OCI-LY1 (cell line): Measurements from ENCODE around the gene SIGLEC1.

Source experiments
- H2AFZ ChIP-seq: fragments of 200-600 bp; sonication (generic), shearing (Covaris generic); 2 replicates; pipeline ENCODE4 v1.6.0; 2014; ENCODE audit warnings: antibody characterized with exemption, mild to moderate bottlenecking, low read length
- H3F3A ChIP-seq: fragments of 200-600 bp; sonication (generic), shearing (Covaris generic); 2 replicates; pipeline ENCODE4 v1.6.0; 2014; ENCODE audit warnings: mild to moderate bottlenecking, antibody characterized with exemption, low read length, moderate library complexity; ENCODE audit not compliant: insufficient read depth
- H3K27ac ChIP-seq: fragments of 200-600 bp; sonication (generic); 2 replicates; pipeline ENCODE4 v1.5.1; 2014; ENCODE audit warnings: low read length, mixed run types, mild to moderate bottlenecking, low read depth; ENCODE audit not compliant: poor library complexity, severe bottlenecking
- H3K27me3 ChIP-seq: fragments of 200-600 bp; sonication (generic); 2 replicates; pipeline ENCODE4 v1.6.0; 2014; ENCODE audit warnings: antibody characterized with exemption, mild to moderate bottlenecking, low read length, moderate library complexity; ENCODE audit not compliant: insufficient read depth
- H3K36me3 ChIP-seq: fragments of 200-600 bp; sonication (generic); 2 replicates; pipeline ENCODE4 v1.6.1; 2014; ENCODE audit warnings: mild to moderate bottlenecking, antibody characterized with exemption, low read length, moderate library complexity, mixed read lengths; ENCODE audit not compliant: insufficient read depth
- H3K4me1 ChIP-seq: fragments of 200-600 bp; sonication (generic); 2 replicates; pipeline ENCODE4 v1.5.1; 2014; ENCODE audit warnings: mild to moderate bottlenecking, low read length, moderate library complexity; ENCODE audit not compliant: insufficient read depth, severe bottlenecking
- H3K4me2 ChIP-seq: fragments of 200-600 bp; sonication (generic), shearing (Covaris generic); 2 replicates; pipeline ENCODE4 v1.6.1; 2014; ENCODE audit warnings: low read length
- H3K4me3 ChIP-seq: fragments of 200-600 bp; sonication (generic); 2 replicates; pipeline ENCODE4 v1.5.1; 2014; ENCODE audit warnings: low read length, low read depth, mild to moderate bottlenecking, mixed read lengths; ENCODE audit not compliant: poor library complexity, severe bottlenecking
- H3K79me2 ChIP-seq: fragments of 200-600 bp; shearing (Covaris generic); 2 replicates; pipeline ENCODE4 v1.6.1; 2016; ENCODE audit warnings: mixed run types, low read length, mixed read lengths; ENCODE audit not compliant: insufficient read depth
- H3K9ac ChIP-seq: fragments of 200-600 bp; sonication (generic), shearing (Covaris generic); 2 replicates; pipeline ENCODE4 v1.6.1; 2014; ENCODE audit warnings: mild to moderate bottlenecking, low read length, mixed read lengths
- H3K9me2 ChIP-seq: fragments of 200-600 bp; sonication (generic), shearing (Covaris generic); 2 replicates; pipeline ENCODE4 v1.6.1; 2014; ENCODE audit warnings: low read depth, mild to moderate bottlenecking, low read length, mixed read lengths
- H3K9me3 ChIP-seq: fragments of 200-600 bp; shearing (Covaris generic); 2 replicates; pipeline ENCODE4 v1.6.1; 2014; ENCODE audit warnings: low read length, mixed read lengths
- H4K20me1 ChIP-seq: fragments of 200-600 bp; sonication (generic), shearing (Covaris generic); 2 replicates; pipeline ENCODE4 v1.6.0; 2016; ENCODE audit warnings: mild to moderate bottlenecking, low read length; ENCODE audit not compliant: insufficient read depth
- CTCF ChIP-seq: fragments of 200-600 bp; sonication (generic), shearing (Covaris generic); IDR thresholded peaks from 2 replicates; pipeline ENCODE4 v1.5.1; 2017; ENCODE audit warnings: mild to moderate bottlenecking, antibody characterized with exemption, low read length, moderate library complexity, mixed read lengths
- EZH2 ChIP-seq: fragments of 200-600 bp; sonication (generic), shearing (Covaris generic); IDR thresholded peaks from 2 replicates; pipeline ENCODE4 v1.8.0; 2017; ENCODE audit warnings: borderline replicate concordance, mixed run types, mild to moderate bottlenecking, antibody characterized with exemption, low read length, moderate library complexity, mixed read lengths

The SIGLEC1 gene

GRCh38 chr20:3673221-3674070 lies 39.0 kb downstream of the SIGLEC1 start:
- Histone ChIP-seq H4K20me1 (no peaks in the 10 kb centered on the region), H3K9me3 (no peaks in the 10 kb centered on the region), H3K9me2 (no peaks in the 10 kb centered on the region), H3K36me3 (no peaks in the 10 kb centered on the region), H3F3A (no peaks in the 10 kb centered on the region), H3K4me3 (no peak overlapping the region), H3K9ac (no peak overlapping the region), H3K27me3 (no peaks in the 10 kb centered on the region), H3K4me1 (no peaks in the 10 kb centered on the region), H3K27ac (no peak overlapping the region), H3K79me2 (no peaks in the 10 kb centered on the region), H3K4me2 (no peak overlapping the region), H2AFZ (no peak overlapping the region)
- TF ChIP-seq EZH2 (no peak), CTCF (no peak)

GRCh38 chr20:3672547-3673171 lies 39.7 kb downstream of the SIGLEC1 start:
- H3K4me2 ChIP-seq: no peak overlapping the region

GRCh38 chr20:3671986-3672546 lies 40.3 kb downstream of the SIGLEC1 start:
- Histone ChIP-seq H3K4me3 (no peak overlapping the region), H3K27me3 (0 out of 2 replicates have a peak, but pooled peaks cover 3% of the 10 kb centered on the region), H3K9ac (no peak overlapping the region), H3K4me1 (no peaks in the 10 kb centered on the region), H3F3A (no peaks in the 10 kb centered on the region), H3K9me3 (no peaks in the 10 kb centered on the region), H3K36me3 (no peaks in the 10 kb centered on the region), H3K9me2 (no peaks in the 10 kb centered on the region), H3K27ac (no peak overlapping the region), H3K79me2 (no peaks in the 10 kb centered on the region), H4K20me1 (no peaks in the 10 kb centered on the region), H2AFZ (no peak overlapping the region), H3K4me2 (no peak overlapping the region)
- TF ChIP-seq CTCF (no peak), EZH2 (no peak)

More at GRCh38 chr20:3672547-3673171, 39.7 kb downstream of the SIGLEC1 start:
- Histone ChIP-seq H3K27me3 (no peaks in the 10 kb centered on the region), H3K4me3 (no peak overlapping the region), H3K9ac (no peak overlapping the region), H3K4me1 (no peaks in the 10 kb centered on the region), H4K20me1 (no peaks in the 10 kb centered on the region), H3K9me2 (no peaks in the 10 kb centered on the region), H3K9me3 (no peaks in the 10 kb centered on the region), H2AFZ (no peak overlapping the region), H3K27ac (no peak overlapping the region), H3F3A (no peaks in the 10 kb centered on the region), H3K79me2 (no peaks in the 10 kb centered on the region), H3K36me3 (no peaks in the 10 kb centered on the region)
- no peak for TF ChIP-seq EZH2
- TF ChIP-seq CTCF: no peak
